H1 (cell line): Measurements from ENCODE around the gene SPAST. TPM values are rescaled to one million over a fixed set of nuclear protein-coding genes. Genes with fewer than 3 reads are reported as not detected.

Source experiments
- CTCF ChIA-PET: fragments of 300-600 bp; sonication (Branson Sonifier 250); formaldehyde crosslinking; loops from one replicate; lab custom pipeline; 2021; ENCODE audit not compliant: partially characterized antibody; lab: Charles Lee
- POLR2A ChIA-PET: fragments of 300-600 bp; sonication (Branson Sonifier 250); formaldehyde crosslinking; loops from one replicate; lab custom pipeline; 2021; ENCODE audit warnings: inconsistent platforms; ENCODE audit not compliant: partially characterized antibody; lab: Charles Lee
- DNase-seq, 2 experiments: peaks; one replicate each; pipeline versions ENCODE4 v3.0.0 to v3.0.0-alpha.2; 2010 to 2022; ENCODE audit warnings: low spot score in 2 of 2, low read depth in 1 of 2, mixed read lengths in 1 of 2
- FAIRE-seq: peaks from 2 replicates; lab custom pipeline; 2011; peaks lifted over from hg19 to GRCh38; lab: Jason Lieb, UNC
- H2AFZ ChIP-seq: 2 replicates; pipeline ENCODE4 v1.8.1; 2012; ENCODE audit warnings: low read length, inconsistent platforms
- H2AK5ac ChIP-seq: 2 replicates; pipeline ENCODE4 v1.6.1; 2013; ENCODE audit warnings: low read depth, low read length
- H2BK120ac ChIP-seq: replicated peaks from 2 replicates; pipeline ENCODE3; 2013; ENCODE audit warnings: low read depth, low read length, inconsistent platforms
- H2BK12ac ChIP-seq: 2 replicates; pipeline ENCODE4 v1.6.1; 2013; ENCODE audit warnings: low read depth, low read length
- H2BK15ac ChIP-seq: 2 replicates; pipeline ENCODE4 v1.6.1; 2013; ENCODE audit warnings: low read length
- H2BK20ac ChIP-seq: 2 replicates; pipeline ENCODE4 v1.6.1; 2013; ENCODE audit warnings: low read length
- H2BK5ac ChIP-seq: 2 replicates; pipeline ENCODE4 v1.6.1; 2013; ENCODE audit warnings: low read depth, low read length
- H3K14ac ChIP-seq: 2 replicates; pipeline ENCODE4 v1.6.1; 2013; ENCODE audit warnings: inconsistent platforms; ENCODE audit not compliant: insufficient read length
- H3K18ac ChIP-seq: 2 replicates; pipeline ENCODE4 v1.6.1; 2013; ENCODE audit warnings: low read length; ENCODE audit errors: extremely low read depth
- H3K23ac ChIP-seq: 2 replicates; pipeline ENCODE4 v1.6.1; 2013; ENCODE audit warnings: inconsistent platforms; ENCODE audit not compliant: insufficient read length
- H3K23me2 ChIP-seq: 2 replicates; pipeline ENCODE4 v1.6.1; 2013; ENCODE audit warnings: low read depth, low read length
- H3K27ac ChIP-seq: 2 replicates; pipeline ENCODE4 v1.6.1; 2011; ENCODE audit warnings: low read depth, low read length, inconsistent platforms
- H3K27me3 ChIP-seq, 4 experiments: replicated peaks in 1 of 4; 1 replicate in 1 of 4; 2 replicates in 3 of 4; pipeline versions ENCODE4 v1.6.1 to v1.8.1; 2011 to 2013; ENCODE audit warnings: low read length in 3 of 4, mild to moderate bottlenecking in 3 of 4, inconsistent platforms in 2 of 4, mixed read lengths in 2 of 4, moderate library complexity in 1 of 4; ENCODE audit not compliant: control insufficient read depth in 3 of 4, insufficient read depth in 3 of 4; ENCODE audit errors: extremely low read depth in 1 of 4
- H3K36me3 ChIP-seq, 4 experiments: 2 replicates each; pipeline versions ENCODE4 v1.6.1 to v1.8.1; 2011 to 2013; ENCODE audit warnings: mild to moderate bottlenecking in 4 of 4, low read length in 3 of 4, moderate library complexity in 2 of 4, control low read depth in 1 of 4, inconsistent platforms in 1 of 4; ENCODE audit not compliant: insufficient read depth in 4 of 4, control insufficient read depth in 2 of 4
- H3K4ac ChIP-seq: replicated peaks from 2 replicates; pipeline ENCODE3; 2013; ENCODE audit warnings: low read length, low read depth, mixed read lengths, inconsistent platforms; ENCODE audit not compliant: insufficient read length
- H3K4me1 ChIP-seq, 4 experiments: replicated peaks in 1 of 4; 1 replicate in 1 of 4; 2 replicates in 3 of 4; pipeline versions ENCODE4 v1.6.1 to v1.8.1; 2011 to 2013; ENCODE audit warnings: low read length in 3 of 4, inconsistent platforms in 2 of 4, mixed read lengths in 1 of 4; ENCODE audit not compliant: insufficient read depth in 4 of 4, control insufficient read depth in 3 of 4
- H3K4me2 ChIP-seq, 2 experiments: 2 replicates each; pipeline versions ENCODE4 v1.6.1 to v1.8.1; 2011 to 2013; ENCODE audit warnings: low read depth in 2 of 2, low read length in 2 of 2, control low read depth in 1 of 2, inconsistent platforms in 1 of 2, mild to moderate bottlenecking in 1 of 2; ENCODE audit not compliant: insufficient read depth in 1 of 2
- H3K4me3 ChIP-seq, 4 experiments: fragments of 200-600, 300-600 bp in 1 of 4; sonication (generic), shearing (Covaris generic), sonication (Bioruptor Twin) in 1 of 4; 2 replicates each; pipeline versions ENCODE4 v1.5.1 to v1.8.1; 2011 to 2016; ENCODE audit warnings: low read length in 4 of 4, low read depth in 3 of 4, control low read depth in 2 of 4, inconsistent platforms in 2 of 4, mild to moderate bottlenecking in 2 of 4, mixed read lengths in 1 of 4, moderate library complexity in 1 of 4; ENCODE audit not compliant: insufficient read depth in 2 of 4; ENCODE audit errors: extremely low read depth in 1 of 4
- H3K56ac ChIP-seq: replicated peaks from 2 replicates; pipeline ENCODE3; 2013; ENCODE audit warnings: low read depth, mild to moderate bottlenecking, mixed read lengths, low read length, inconsistent platforms; ENCODE audit not compliant: insufficient read length
- H3K79me1 ChIP-seq: 2 replicates; pipeline ENCODE4 v1.6.1; 2013; ENCODE audit warnings: low read depth, low read length, control low read depth
- H3K79me2 ChIP-seq, 2 experiments: 2 replicates each; pipeline versions ENCODE4 v1.6.1 to v1.8.1; 2012 to 2013; ENCODE audit warnings: low read length in 2 of 2, mild to moderate bottlenecking in 2 of 2, inconsistent platforms in 1 of 2; ENCODE audit not compliant: insufficient read depth in 2 of 2, control insufficient read depth in 1 of 2
- H3K9ac ChIP-seq, 4 experiments: replicated peaks in 1 of 4; 1 replicate in 1 of 4; 2 replicates in 3 of 4; pipeline versions ENCODE4 v1.6.1 to v1.8.1; 2011 to 2013; ENCODE audit warnings: low read depth in 3 of 4, low read length in 3 of 4, control low read depth in 2 of 4, mild to moderate bottlenecking in 2 of 4, moderate library complexity in 2 of 4, inconsistent platforms in 1 of 4; ENCODE audit errors: extremely low read depth in 1 of 4
- H3K9me3 ChIP-seq, 2 experiments: 2 replicates each; pipeline versions ENCODE4 v1.6.1 to v1.8.1; 2012 to 2013; ENCODE audit warnings: mild to moderate bottlenecking in 2 of 2, moderate library complexity in 2 of 2, control low read depth in 1 of 2, inconsistent platforms in 1 of 2, low read depth in 1 of 2, low read length in 1 of 2, mixed read lengths in 1 of 2; ENCODE audit not compliant: insufficient read depth in 2 of 2
- H4K20me1 ChIP-seq, 2 experiments: replicated peaks in 1 of 2; 2 replicates each; pipeline versions ENCODE3 to v1.8.1; 2011 to 2013; ENCODE audit warnings: inconsistent platforms in 2 of 2, low read length in 2 of 2, mild to moderate bottlenecking in 1 of 2; ENCODE audit not compliant: insufficient read depth in 2 of 2, control insufficient read depth in 1 of 2
- H4K5ac ChIP-seq: 2 replicates; pipeline ENCODE4 v1.6.1; 2013; ENCODE audit warnings: low read length, low read depth, mixed read lengths, inconsistent platforms; ENCODE audit not compliant: insufficient read length
- H4K8ac ChIP-seq: 2 replicates; pipeline ENCODE4 v1.8.0; 2013; ENCODE audit warnings: mild to moderate bottlenecking, moderate library complexity, low read length, inconsistent platforms; ENCODE audit not compliant: insufficient read depth; ENCODE audit errors: extremely low read depth
- H4K91ac ChIP-seq: replicated peaks from 2 replicates; pipeline ENCODE3; 2013; ENCODE audit warnings: low read length, mixed read lengths, inconsistent platforms; ENCODE audit not compliant: insufficient read length
- KDM1A ChIP-seq: fragments of 200-600, 300-600 bp; sonication (generic); IDR thresholded peaks from 2 replicates; pipeline ENCODE4 v1.7.1; 2016; ENCODE audit warnings: mild to moderate bottlenecking, low read length, borderline replicate concordance
- TEAD4 ChIP-seq: IDR thresholded peaks from 2 replicates; pipeline ENCODE4 v1.6.1; 2012; ENCODE audit warnings: low read depth, low read length, inconsistent platforms, mixed read lengths
- WGBS, 2 experiments: shearing (Covaris generic) in 1 of 2; methylation state at CpG; one replicate each; pipeline versions ENCODE4 v1.1.6 to v1.1.7; 2013 to 2015; ENCODE audit warnings: low lambda C conversion rate in 2 of 2, mixed read lengths in 2 of 2, inconsistent platforms in 1 of 2, low coverage in 1 of 2, missing lambda C conversion rate in 1 of 2; ENCODE audit not compliant: insufficient replicate concordance in 2 of 2, insufficient coverage in 1 of 2, insufficient read length in 1 of 2; ENCODE audit errors: extremely low coverage in 1 of 2, missing lambda C conversion rate in 1 of 2; 5-methylcytosine and 5-hydroxymethylcytosine counted together
- polyA plus RNA-seq, 7 experiments: library from polyadenylated mRNA; depleted of rRNA in 3 of 7; stranded (reverse) in 5 of 7; unstranded in 2 of 7; fragments of >200 nt in 5 of 7; fragments of 200-250 nt in 2 of 7; gene quantifications; 1 replicate in 5 of 7; 2 replicates in 1 of 7; 4 replicates in 1 of 7; pipeline versions ENCODE4 v1.2.1 to v1.2.3, GENCODE V29; 2011 to 2013; ENCODE audit warnings: missing spikeins in 2 of 7, mixed read lengths in 2 of 7
- total RNA-seq: library from RNA; stranded (reverse); fragmentation: NEBNext Ultra II Directional; extraction: Animal tissue kit (Norgen Biotek cat#: 25700); gene quantifications from 2 replicates; pipeline ENCODE4 v1.2.1, GENCODE V29; 2021
- TF ChIP-seq, protein P1 (sequence below): IDR thresholded peaks from 2 replicates; pipeline ENCODE4 v1.6.1; 2012; ENCODE audit warnings: inconsistent platforms

SPAST gene
- total and polyA plus RNA-seq, 2 of the 8 experiments (the other 6 are each of a cell fraction or from before 2014, with no cell fraction given) = 4.4 to 36.0 TPM

GRCh38 chr2:32135409-32135808 lies 72.1 kb downstream of the SPAST start:
- Histone ChIP-seq H4K91ac (no peak overlapping the region), H3K4ac (no peak overlapping the region), H3K9me3 (no peaks in the 10 kb centered on the region), H3K27me3 (no peaks in the 10 kb centered on the region), H2BK5ac (no peak overlapping the region), H2AFZ (no peak overlapping the region), H3K9ac (no peak overlapping the region), H2AK5ac (no peak overlapping the region), H3K4me3 (no peak overlapping the region), H3K14ac (no peak overlapping the region), H3K27ac (no peak overlapping the region), H3K79me2 (no peaks in the 10 kb centered on the region), H3K23me2 (no peaks in the 10 kb centered on the region), H2BK15ac (no peak overlapping the region), H3K4me2 (no peak overlapping the region), H3K36me3 (peaks cover 0 to 3% (median 0%) of the 10 kb centered on the region in 4 experiments; a peak in 1 of 8 replicates), H3K79me1 (no peaks in the 10 kb centered on the region), H2BK120ac (no peak overlapping the region), H4K5ac (no peak overlapping the region), H4K20me1 (no peaks in the 10 kb centered on the region), H2BK12ac (no peak overlapping the region), H4K8ac (no peak overlapping the region), H2BK20ac (no peak overlapping the region), H3K18ac (no peak overlapping the region), H3K4me1 (no peaks in the 10 kb centered on the region), H3K56ac (no peak overlapping the region), H3K23ac (no peak overlapping the region)
- CTCF ChIA-PET = interaction anchor here (0.9 to 1.6 kb wide), 5 partner anchors 8 to 97 kb away, joined by 3 to 4 read pairs (median 3); no protein-coding TSS in a partner anchor
- 85% methylated on average over 8 of the region's 8 CpGs; no CpG with 5 or more reads in 1 of the 2 experiments for WGBS, 2 experiments
- TF ChIP-seq, protein P1, sequence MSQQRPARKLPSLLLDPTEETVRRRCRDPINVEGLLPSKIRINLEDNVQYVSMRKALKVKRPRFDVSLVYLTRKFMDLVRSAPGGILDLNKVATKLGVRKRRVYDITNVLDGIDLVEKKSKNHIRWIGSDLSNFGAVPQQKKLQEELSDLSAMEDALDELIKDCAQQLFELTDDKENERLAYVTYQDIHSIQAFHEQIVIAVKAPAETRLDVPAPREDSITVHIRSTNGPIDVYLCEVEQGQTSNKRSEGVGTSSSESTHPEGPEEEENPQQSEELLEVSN = no peak
- TF ChIP-seq KDM1A (no peak), TEAD4 (no peak)
- peak; percentile 36 for FAIRE-seq
- no peak for DNase-seq
- POLR2A ChIA-PET = no interaction called here
